Naive B cell (primary cell): ENCODE results near the gene FOSL2. TPM values are rescaled to one million over a fixed set of nuclear protein-coding genes. Genes with fewer than 3 reads are reported as not detected.

Source experiments
- ATAC-seq, 2 donors: fragments of 150-1000 bp; cut with Tn5 transposase; 2 replicates each; pipeline ENCODE4 v1.10.0; 2021; ENCODE audit warnings: low read depth in 2 of 2, mild to moderate bottlenecking in 2 of 2, moderate library complexity in 2 of 2
- DNase-seq: peaks from one replicate; pipeline ENCODE4 v3.0.0; 2022
- H3K27ac Mint-ChIP-seq, 6 donors: one replicate each; pipeline ENCODE4 v1.8.0; 2020 to 2022; ENCODE audit warnings: mild to moderate bottlenecking in 6 of 6, mixed read lengths in 6 of 6, moderate library complexity in 5 of 6, inconsistent platforms in 2 of 6
- H3K27me3 Mint-ChIP-seq, 3 donors: one replicate each; pipeline ENCODE4 v1.8.0; 2021 to 2022; ENCODE audit warnings: mixed read lengths in 3 of 3, mild to moderate bottlenecking in 1 of 3
- H3K36me3 Mint-ChIP-seq, 2 donors: one replicate each; pipeline ENCODE4 v1.8.0; 2020 to 2022; ENCODE audit warnings: mixed read lengths in 2 of 2, inconsistent platforms in 1 of 2, mild to moderate bottlenecking in 1 of 2
- H3K4me1 Mint-ChIP-seq, 3 donors: one replicate each; pipeline ENCODE4 v1.8.0; 2020 to 2022; ENCODE audit warnings: mixed read lengths in 3 of 3, inconsistent platforms in 1 of 3, mild to moderate bottlenecking in 1 of 3, moderate library complexity in 1 of 3
- H3K4me3 Mint-ChIP-seq, 8 donors: one replicate each; pipeline ENCODE4 v1.8.0; 2020 to 2022; ENCODE audit warnings: mild to moderate bottlenecking in 8 of 8, mixed read lengths in 8 of 8, moderate library complexity in 8 of 8, inconsistent platforms in 2 of 8
- H3K9me3 Mint-ChIP-seq, 7 donors: one replicate each; pipeline ENCODE4 v1.8.0; 2020 to 2022; ENCODE audit warnings: mixed read lengths in 7 of 7, mild to moderate bottlenecking in 5 of 7, inconsistent platforms in 2 of 7, moderate library complexity in 1 of 7
- polyA plus RNA-seq, 6 donors: library from polyadenylated mRNA; unstranded; fragments of 300-500 nt; fragmentation: Illumina TruSeq; gene quantifications; one replicate each; pipeline ENCODE4 v1.2.3, GENCODE V29; 2021; ENCODE audit warnings: low read depth in 6 of 6

FOSL2 gene
- polyA plus RNA-seq, 6 donors from 2014 or later: 0.06 to 0.77 (median 0.11) TPM

- H3K4me1 Mint-ChIP-seq: peaks cover 10% of the 10 kb centered on the region in 3 donors
- DNase-seq: no peak
- no peaks in the 10 kb centered on the region for H3K9me3 Mint-ChIP-seq
- no peak for ATAC-seq
- H3K27ac Mint-ChIP-seq: peak overlapping the region in 5 of 6 donors; percentile 66 to 96 (median 74)
- no peaks in the 10 kb centered on the region for H3K36me3 Mint-ChIP-seq
- peak overlapping the region in 2 of 8 donors; percentile 12 to 16 for H3K4me3 Mint-ChIP-seq
- H3K27me3 Mint-ChIP-seq: peaks cover 10 to 24% (median 21%) of the 10 kb centered on the region in 3 donors
These were observed 32.5 kb upstream of the FOSL2 start for GRCh38 chr2:28360058-28360717.

- Mint-ChIP-seq H3K4me1 (peaks cover 10% of the 10 kb centered on the region in 3 donors), H3K27ac (peak overlapping the region in 5 of 6 donors; percentile 47 to 91 (median 74)), H3K27me3 (peaks cover 10 to 24% (median 21%) of the 10 kb centered on the region in 3 donors), H3K4me3 (peak overlapping the region in 2 of 8 donors; percentile 10 to 12), H3K9me3 (no peaks in the 10 kb centered on the region), H3K36me3 (no peaks in the 10 kb centered on the region)
- ATAC-seq (no peak), DNase-seq (no peak)
These were observed 31.9 kb upstream of the FOSL2 start for GRCh38 chr2:28360718-28361293.

- H3K27ac Mint-ChIP-seq: peak overlapping the region in 4 of 6 donors; percentile 14 to 91 (median 59)
- no peaks in the 10 kb centered on the region for H3K36me3 Mint-ChIP-seq
- ATAC-seq: no peak
- H3K4me3 Mint-ChIP-seq: no peak overlapping the region
- H3K4me1 Mint-ChIP-seq: peaks cover 14 to 16% (median 14%) of the 10 kb centered on the region in 3 donors
- no peak for DNase-seq
- no peaks in the 10 kb centered on the region for H3K9me3 Mint-ChIP-seq
- H3K27me3 Mint-ChIP-seq: peaks cover 15 to 27% (median 24%) of the 10 kb centered on the region in 3 donors
These were observed 30.5 kb upstream of the FOSL2 start for GRCh38 chr2:28361991-28362710.

GRCh38 chr2:28362991-28363521, 29.6 kb upstream of the FOSL2 start:
- peaks cover 14 to 16% (median 16%) of the 10 kb centered on the region in 3 donors for H3K4me1 Mint-ChIP-seq

GRCh38 chr2:28363686-28364280, 28.9 kb upstream of the FOSL2 start:
- Mint-ChIP-seq H3K27ac (peak overlapping the region in 2 of 6 donors; percentile 24 to 61), H3K9me3 (no peaks in the 10 kb centered on the region), H3K4me3 (no peak overlapping the region), H3K4me1 (peaks cover 14 to 16% (median 14%) of the 10 kb centered on the region in 3 donors), H3K27me3 (peaks cover 15 to 32% (median 27%) of the 10 kb centered on the region in 3 donors), H3K36me3 (no peaks in the 10 kb centered on the region)
- no peak for ATAC-seq
- no peak for DNase-seq

More at GRCh38 chr2:28362991-28363521, 29.6 kb upstream of the FOSL2 start:
- no peak for DNase-seq
- H3K9me3 Mint-ChIP-seq: no peaks in the 10 kb centered on the region
- H3K36me3 Mint-ChIP-seq: no peaks in the 10 kb centered on the region
- peak overlapping the region in 1 of 6 donors; percentile 24 for H3K27ac Mint-ChIP-seq
- H3K27me3 Mint-ChIP-seq: peaks cover 15 to 32% (median 27%) of the 10 kb centered on the region in 3 donors
- ATAC-seq: no peak
- H3K4me3 Mint-ChIP-seq: no peak overlapping the region

GRCh38 chr2:28364610-28365009, 28.0 kb upstream of the FOSL2 start:
- Mint-ChIP-seq H3K4me3 (no peak overlapping the region), H3K4me1 (peaks cover 6 to 8% (median 7%) of the 10 kb centered on the region in 3 donors), H3K27me3 (peaks cover 13 to 32% (median 22%) of the 10 kb centered on the region in 3 donors), H3K27ac (peak overlapping the region in 1 of 6 donors; percentile 20), H3K9me3 (peaks cover 0 to 2% (median 0%) of the 10 kb centered on the region in 7 donors), H3K36me3 (no peaks in the 10 kb centered on the region)
- DNase-seq: no peak
- ATAC-seq: no peak

GRCh38 chr2:28365158-28365557, 27.5 kb upstream of the FOSL2 start:
- peak overlapping the region in 2 of 6 donors; percentile 15 to 20 for H3K27ac Mint-ChIP-seq
- no peak overlapping the region for H3K4me3 Mint-ChIP-seq
- H3K4me1 Mint-ChIP-seq: peaks cover 6 to 7% (median 6%) of the 10 kb centered on the region in 3 donors
- H3K36me3 Mint-ChIP-seq: no peaks in the 10 kb centered on the region
- no peak for ATAC-seq
- peaks cover 13 to 32% (median 22%) of the 10 kb centered on the region in 3 donors for H3K27me3 Mint-ChIP-seq
- H3K9me3 Mint-ChIP-seq: peaks cover 0 to 2% (median 0%) of the 10 kb centered on the region in 7 donors
- DNase-seq: no peak

- peaks cover 6 to 7% (median 6%) of the 10 kb centered on the region in 3 donors for H3K4me1 Mint-ChIP-seq
- ATAC-seq (no peak), DNase-seq (no peak)
- H3K27ac Mint-ChIP-seq: peak overlapping the region in 1 of 6 donors; percentile 76
- H3K4me3 Mint-ChIP-seq: no peak overlapping the region
- H3K9me3 Mint-ChIP-seq: peaks cover 0 to 2% (median 0%) of the 10 kb centered on the region in 7 donors
- H3K36me3 Mint-ChIP-seq: no peaks in the 10 kb centered on the region
- H3K27me3 Mint-ChIP-seq: peaks cover 13 to 32% (median 22%) of the 10 kb centered on the region in 3 donors
These were observed 26.5 kb upstream of the FOSL2 start for GRCh38 chr2:28366149-28366495.

- H3K4me3 Mint-ChIP-seq: peak overlapping the region in 1 of 8 donors; percentile 9
- no peak for DNase-seq
These were observed 26.0 kb upstream of the FOSL2 start for GRCh38 chr2:28366496-28367282.

GRCh38 chr2:28367667-28368356, 24.8 kb upstream of the FOSL2 start:
- Mint-ChIP-seq H3K27ac (peak overlapping the region in 1 of 6 donors; percentile 80), H3K9me3 (peaks cover 0 to 3% (median 0%) of the 10 kb centered on the region in 7 donors), H3K4me3 (no peak overlapping the region), H3K4me1 (peaks cover 6 to 7% (median 6%) of the 10 kb centered on the region in 3 donors), H3K36me3 (no peaks in the 10 kb centered on the region), H3K27me3 (peaks cover 13 to 24% (median 22%) of the 10 kb centered on the region in 3 donors)
- DNase-seq (no peak), ATAC-seq (no peak)

More at GRCh38 chr2:28366496-28367282, 26.0 kb upstream of the FOSL2 start:
- Mint-ChIP-seq H3K4me1 (peaks cover 6 to 7% (median 6%) of the 10 kb centered on the region in 3 donors), H3K36me3 (no peaks in the 10 kb centered on the region), H3K27ac (peak overlapping the region in 4 of 6 donors; percentile 12 to 76 (median 49)), H3K27me3 (peaks cover 13 to 32% (median 22%) of the 10 kb centered on the region in 3 donors), H3K9me3 (peaks cover 0 to 3% (median 0%) of the 10 kb centered on the region in 7 donors)
- ATAC-seq: peak; percentile 40 to 43

- H3K9me3 Mint-ChIP-seq: peaks cover 0 to 3% (median 0%) of the 10 kb centered on the region in 7 donors
- H3K4me1 Mint-ChIP-seq: peaks cover 6 to 7% (median 6%) of the 10 kb centered on the region in 3 donors
- H3K4me3 Mint-ChIP-seq: no peak overlapping the region
These were observed 24.3 kb upstream of the FOSL2 start for GRCh38 chr2:28368357-28368798.

More at GRCh38 chr2:28368357-28368798, 24.3 kb upstream of the FOSL2 start:
- H3K36me3 Mint-ChIP-seq: no peaks in the 10 kb centered on the region
- DNase-seq (no peak), ATAC-seq (no peak)
- peaks cover 16 to 18% (median 17%) of the 10 kb centered on the region in 3 donors for H3K27me3 Mint-ChIP-seq
- H3K27ac Mint-ChIP-seq: no peak overlapping the region
